Adrenal gland (tissue), 5 donors: ENCODE measurements around the gene SNAP25.

Experiments
- POLR2A ChIP-seq, 2 donors: fragments of 450-650 bp; IDR thresholded peaks; one replicate each; pipeline ENCODE4 v1.6.1; 2017; ENCODE audit warnings: antibody characterized with exemption in 2 of 2, mild to moderate bottlenecking in 2 of 2, moderate library complexity in 1 of 2
- TF ChIP-seq, protein P1 (sequence below), 6 experiments: fragments of 450-650 bp in 4 of 6; fragments of 200-600 bp in 2 of 6; sonication (generic) in 1 of 6; IDR thresholded peaks; 1 replicate in 5 of 6; 2 replicates in 1 of 6; pipeline versions ENCODE4 v1.5.1 to v1.8.0; 2016 to 2021; ENCODE audit warnings: antibody characterized with exemption in 6 of 6, mild to moderate bottlenecking in 2 of 6, moderate library complexity in 1 of 6
- donor health status: DM: no; HTN: no; CAD: no.

DNA sequence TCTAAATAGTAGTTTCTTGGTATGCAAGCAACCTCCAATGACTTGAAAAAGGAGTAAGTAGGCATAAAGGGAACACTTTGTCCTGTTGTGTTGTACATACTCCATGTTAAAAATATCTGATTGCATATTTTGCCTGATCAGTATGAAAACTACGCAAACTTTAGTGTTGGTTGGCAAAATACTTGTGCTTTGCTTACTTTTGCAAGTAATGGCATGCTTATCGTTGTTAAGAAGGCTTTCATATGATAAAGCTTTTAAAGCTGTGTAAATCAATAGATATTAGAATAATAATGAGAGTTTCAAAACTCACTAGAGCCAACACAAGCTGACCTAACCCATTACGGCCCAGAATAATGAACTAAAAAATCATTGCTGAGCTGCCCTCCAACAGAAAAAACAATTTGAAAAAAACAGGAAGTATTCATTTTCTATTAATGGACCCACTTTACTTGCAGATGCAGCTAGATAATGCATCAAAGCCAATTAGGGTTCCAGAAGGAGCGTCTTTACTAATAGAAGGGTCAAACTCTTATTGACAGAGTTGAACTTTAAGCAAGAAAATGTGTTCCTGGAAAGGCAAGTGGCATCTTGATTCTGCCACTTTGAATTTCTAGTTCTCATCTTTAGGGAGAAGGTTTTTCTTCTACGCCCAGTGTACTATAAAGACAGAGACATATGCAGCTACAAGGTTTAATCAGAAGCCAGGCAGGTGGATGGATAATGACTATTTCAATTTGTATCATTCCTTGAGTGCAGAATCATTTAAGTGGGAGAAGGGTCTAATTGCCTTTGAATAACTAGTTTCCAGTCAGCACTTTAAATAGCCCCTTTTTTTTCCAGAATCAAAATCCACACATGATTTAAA, 82.2 kb downstream of the SNAP25 start:
- TF ChIP-seq, protein P1, sequence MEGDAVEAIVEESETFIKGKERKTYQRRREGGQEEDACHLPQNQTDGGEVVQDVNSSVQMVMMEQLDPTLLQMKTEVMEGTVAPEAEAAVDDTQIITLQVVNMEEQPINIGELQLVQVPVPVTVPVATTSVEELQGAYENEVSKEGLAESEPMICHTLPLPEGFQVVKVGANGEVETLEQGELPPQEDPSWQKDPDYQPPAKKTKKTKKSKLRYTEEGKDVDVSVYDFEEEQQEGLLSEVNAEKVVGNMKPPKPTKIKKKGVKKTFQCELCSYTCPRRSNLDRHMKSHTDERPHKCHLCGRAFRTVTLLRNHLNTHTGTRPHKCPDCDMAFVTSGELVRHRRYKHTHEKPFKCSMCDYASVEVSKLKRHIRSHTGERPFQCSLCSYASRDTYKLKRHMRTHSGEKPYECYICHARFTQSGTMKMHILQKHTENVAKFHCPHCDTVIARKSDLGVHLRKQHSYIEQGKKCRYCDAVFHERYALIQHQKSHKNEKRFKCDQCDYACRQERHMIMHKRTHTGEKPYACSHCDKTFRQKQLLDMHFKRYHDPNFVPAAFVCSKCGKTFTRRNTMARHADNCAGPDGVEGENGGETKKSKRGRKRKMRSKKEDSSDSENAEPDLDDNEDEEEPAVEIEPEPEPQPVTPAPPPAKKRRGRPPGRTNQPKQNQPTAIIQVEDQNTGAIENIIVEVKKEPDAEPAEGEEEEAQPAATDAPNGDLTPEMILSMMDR (IDR thresholded peaks at IDR 0.05) = no peak
- no peak for TF ChIP-seq POLR2A (IDR thresholded peaks at IDR 0.05)
